UCSD-AML1 (cell line): ENCODE measurements around the gene USF1.
"Not testable (repeated sequence)": the region's sequence is repeated elsewhere in the genome, so short reads cannot be mapped to it uniquely, and the experiment has no call there.

Experiments
- DNase-seq: peaks from one replicate; lab custom pipeline; 2025; ENCODE audit not compliant: unreplicated experiment; lab: John Stamatoyannopoulos, UW

The USF1 gene

GRCh38 chr1:160992036-160992435 lies 53.7 kb downstream of the USF1 start:
- DNase-seq = not testable (repeated sequence)
